Iris pigment epithelial cell (primary cell): ENCODE measurements around the gene CDC73.
"Not testable (repeated sequence)": the region's sequence is repeated elsewhere in the genome, so short reads cannot be mapped to it uniquely, and the experiment has no call there.

Experiments used
- DNase-seq: peaks from one replicate; pipeline ENCODE4 v3.0.0-alpha.2; 2011; ENCODE audit warnings: low read depth

Gene CDC73

DNA sequence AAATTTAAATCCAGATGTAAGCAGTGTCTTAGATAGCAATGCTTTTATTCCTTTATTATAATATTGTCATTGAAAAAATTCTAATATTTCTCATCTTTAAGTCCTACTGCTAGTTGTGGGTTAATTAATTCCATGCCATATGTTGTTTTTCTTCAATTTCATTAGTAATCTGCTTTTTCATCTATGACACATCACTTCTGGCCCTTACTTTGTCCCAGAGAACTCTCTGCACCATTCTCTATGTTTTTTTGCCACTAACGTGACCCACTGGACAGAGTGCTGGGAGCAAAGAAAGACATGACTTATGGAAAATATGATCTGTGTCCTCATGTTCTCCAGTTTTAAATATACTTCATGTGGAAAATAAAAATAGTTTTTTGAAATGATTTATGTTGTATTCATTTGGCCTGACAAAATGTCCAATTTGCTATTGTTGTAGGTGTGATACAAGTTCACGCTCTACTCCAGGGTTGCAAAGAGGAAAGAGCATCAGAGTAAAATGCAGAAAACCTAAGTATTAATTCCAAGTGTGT lies 166.8 kb downstream of the CDC73 start:
- DNase-seq = not testable (repeated sequence)

DNA sequence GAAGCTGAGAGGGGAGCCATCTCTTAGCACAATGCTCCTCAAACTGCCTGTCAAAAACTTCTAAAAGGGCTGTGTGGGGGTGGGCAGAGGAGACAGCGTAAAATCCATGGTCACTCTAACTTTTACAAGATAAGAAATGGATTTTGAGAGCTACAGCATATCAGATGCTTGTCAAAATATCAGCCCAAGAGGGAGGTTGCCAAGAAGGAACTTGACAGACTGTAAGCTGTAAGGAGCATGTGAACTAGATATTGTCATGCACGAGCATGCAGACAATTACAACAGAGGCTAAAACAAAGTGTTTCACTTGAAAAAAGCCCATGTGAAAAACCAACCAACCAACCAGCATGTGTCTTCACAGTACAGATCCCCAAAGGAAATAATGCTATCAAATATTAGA lies 171.9 kb downstream of the CDC73 start:
- no peak for DNase-seq

DNA sequence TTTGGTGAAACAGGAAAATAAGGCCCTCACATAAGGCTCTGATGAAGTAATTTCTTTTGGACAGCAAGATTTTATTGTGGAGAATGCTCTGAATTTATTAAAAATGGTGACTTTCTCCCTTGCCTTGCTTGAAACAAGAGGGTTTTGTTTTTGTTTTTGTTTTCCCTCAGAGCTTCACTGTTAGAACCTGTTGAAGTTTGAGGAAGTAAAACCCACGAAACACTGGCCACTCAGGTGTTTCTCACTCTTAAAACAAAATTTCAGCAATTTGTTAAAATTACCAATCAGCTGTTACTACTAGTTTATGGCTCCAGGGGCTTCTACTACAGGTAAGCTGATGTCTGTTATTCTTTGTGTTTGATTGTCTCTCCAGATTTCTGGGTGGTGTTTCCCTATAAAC lies 177.2 kb downstream of the CDC73 start:
- no peak for DNase-seq

DNA sequence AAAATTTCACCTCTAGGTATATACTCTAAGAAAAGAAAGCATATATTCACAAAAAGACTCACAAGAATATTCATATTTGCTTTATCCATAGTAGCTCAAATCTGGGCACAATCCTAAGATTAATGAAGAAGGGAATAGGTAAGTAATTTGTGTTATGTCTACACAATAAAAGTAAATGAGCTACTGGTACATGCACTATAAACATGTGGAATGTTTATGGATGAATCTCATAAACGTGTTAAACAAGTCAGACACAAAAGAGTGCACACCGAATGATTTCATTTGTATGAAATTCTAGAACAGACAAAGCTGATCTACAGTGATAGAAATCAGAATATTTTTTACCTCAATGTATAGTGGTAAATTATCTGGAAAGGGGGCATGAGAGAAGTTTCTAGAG lies 179.9 kb downstream of the CDC73 start:
- DNase-seq = no peak

DNA sequence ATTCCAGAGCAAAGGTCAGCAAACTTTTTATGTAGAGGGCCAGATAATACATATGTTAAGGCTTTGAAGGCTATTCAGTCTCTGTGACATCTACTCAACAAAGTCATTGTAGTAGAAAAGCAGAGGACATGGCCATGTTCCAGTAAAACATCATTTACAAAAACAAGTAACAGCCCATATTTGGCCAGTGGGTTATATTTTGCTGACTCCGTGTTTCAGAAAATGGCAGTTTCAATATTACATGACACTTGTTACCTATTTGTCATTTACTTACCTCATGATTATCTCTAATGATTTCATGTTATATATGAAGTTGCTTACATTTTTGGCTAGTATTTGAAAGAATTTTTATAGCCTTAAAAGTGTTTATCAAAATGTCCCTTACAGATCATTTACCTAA lies 182.0 kb downstream of the CDC73 start:
- no peak for DNase-seq
